Measurements from ENCODE around the gene AKAP17A. TPM values are rescaled to one million over a fixed set of nuclear protein-coding genes. Genes with fewer than 3 reads are reported as not detected.

The AKAP17A gene
- total and polyA plus RNA-seq, 8 donors = 20.5 to 106 (median 28.1) TPM

GRCh38 chrX:1629244-1629643 is 37.8 kb downstream of the AKAP17A start:
- H3K27ac ChIP-seq = no peak overlapping the region
- DNase-seq = peak in 1 of 6 donors; percentile 9
- intact Hi-C loops (cut with DNase I) = no loop called here
- no peaks in the 10 kb centered on the region for H3K36me3 ChIP-seq
- ATAC-seq = no peak
- no peak for TF ChIP-seq CTCF (IDR thresholded peaks at IDR 0.05)
- H3K4me3 ChIP-seq = no peak overlapping the region
- H3K4me1 ChIP-seq = no peaks in the 10 kb centered on the region
- FAIRE-seq = no peak
- no peaks in the 10 kb centered on the region for H3K9me3 ChIP-seq
- WGBS, 2 donors = 68 to 84% methylated on average over 7 of the region's 7 CpGs
- H3K27me3 ChIP-seq = no peaks in the 10 kb centered on the region

DNA sequence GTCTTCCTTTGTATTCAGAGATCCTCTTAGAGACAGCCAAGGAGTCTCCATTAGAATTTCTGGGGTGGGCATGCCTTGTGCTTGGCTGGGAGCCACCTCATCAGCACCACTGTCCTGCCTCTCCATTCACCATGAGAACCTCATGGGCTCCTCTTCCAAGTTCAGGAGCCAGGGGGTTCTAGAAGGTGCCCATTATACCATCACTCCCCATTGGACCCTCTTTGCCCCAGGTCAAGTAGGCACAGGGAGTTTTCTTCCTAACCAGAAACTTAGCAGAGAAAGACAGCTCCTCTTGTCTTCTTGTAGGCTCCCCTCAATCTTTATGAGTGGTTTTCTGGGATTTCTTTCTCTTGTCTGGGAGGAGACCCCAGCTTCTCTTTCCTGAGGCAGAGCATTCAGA is 54.6 kb downstream of the AKAP17A start:
- FAIRE-seq (no peak), ATAC-seq (no peak), DNase-seq (no peak)
- Histone ChIP-seq H3K27me3 (peaks cover 0 to 4% (median 0%) of the 10 kb centered on the region in 4 donors), H3K36me3 (no peaks in the 10 kb centered on the region), H3K4me3 (no peak overlapping the region), H3K4me1 (no peaks in the 10 kb centered on the region), H3K9me3 (no peaks in the 10 kb centered on the region), H3K27ac (no peak overlapping the region)
- intact Hi-C loops (cut with DNase I) = loop anchor here in 1 of 3 donors (10.0 kb wide), 1 partner anchor 949 kb away; no protein-coding TSS in a partner anchor
- TF ChIP-seq CTCF (IDR thresholded peaks at IDR 0.05) = no peak

GRCh38 chrX:1649621-1650020 is 58.2 kb downstream of the AKAP17A start:
- Histone ChIP-seq H3K4me3 (no peak overlapping the region), H3K4me1 (no peaks in the 10 kb centered on the region), H3K9me3 (no peaks in the 10 kb centered on the region), H3K27me3 (peaks cover 0 to 4% (median 0%) of the 10 kb centered on the region in 4 donors), H3K27ac (no peak overlapping the region), H3K36me3 (no peaks in the 10 kb centered on the region)
- TF ChIP-seq CTCF (IDR thresholded peaks at IDR 0.05) = no peak
- 32 to 36% methylated on average over 8 of the region's 8 CpGs for WGBS, 2 donors
- DNase-seq (no peak), FAIRE-seq (no peak), ATAC-seq (no peak)
- intact Hi-C loops (cut with DNase I) = loop anchor here in 2 of 3 donors (10.0 kb wide), 1 partner anchor 945 kb away; no protein-coding TSS in a partner anchor

Other genes with a start within 250 kb of the AKAP17A start
- 100 to 1,000 TPM; 188 to 398 (median 252) TPM for gene SLC25A6, start 199.5 kb upstream of the AKAP17A start, total RNA-seq
- 100 to 1,000 TPM; 208 to 229 TPM for gene SLC25A6, start 199.5 kb upstream of the AKAP17A start, polyA plus RNA-seq
- 10 to 100 TPM; 11.2 to 19.4 (median 15.6) TPM for gene ASMTL, start 138.7 kb upstream of the AKAP17A start, total RNA-seq
- 10 to 100 TPM; 16.9 to 25.9 TPM for gene ASMTL, start 138.7 kb upstream of the AKAP17A start, polyA plus RNA-seq
- gene P2RY8, start 54.4 kb upstream of the AKAP17A start, total RNA-seq = 1 to 10 TPM in 2 of 6 donors, under 1 TPM in 4; 0.42 to 1.4 (median 0.58) TPM
- gene P2RY8, start 54.4 kb upstream of the AKAP17A start, polyA plus RNA-seq = under 1 TPM; 0.35 to 0.38 TPM
- under 1 TPM in 1 of 6 donors, not detected in 5; 0.22 TPM for gene ASMT, start 23.5 kb downstream of the AKAP17A start, total RNA-seq
- gene ASMT, start 23.5 kb downstream of the AKAP17A start, polyA plus RNA-seq = 1 to 10 TPM in 1 of 2 donors, under 1 TPM in 1; 0.38 to 1.2 TPM

Data from pancreas (tissue), 10 donors.